Astrocyte (in vitro differentiated cells and primary cell): ENCODE measurements around the gene RPS6KB2. TPM values are rescaled to one million over a fixed set of nuclear protein-coding genes. Genes with fewer than 3 reads are reported as not detected.
A peak's percentile ranks its signal among the peaks of the same experiment; 100 is the strongest.
"Not testable (repeated sequence)": the region's sequence is repeated elsewhere in the genome, so short reads cannot be mapped to it uniquely, and the experiment has no call there.

ENCODE experiments used
- DNase-seq: peaks from one replicate; pipeline ENCODE4 v3.0.0-alpha.2; 2010; ENCODE audit warnings: low read depth
- FAIRE-seq: peaks from 2 replicates; lab custom pipeline; 2011; peaks lifted over from hg19 to GRCh38; lab: Jason Lieb, UNC
- H2AFZ ChIP-seq: 2 replicates; pipeline ENCODE4 v1.6.0; 2012; ENCODE audit warnings: low read depth, low read length, inconsistent platforms
- H3K27ac ChIP-seq: 2 replicates; pipeline ENCODE4 v1.5.1; 2011; ENCODE audit warnings: low read depth, low read length, inconsistent platforms
- H3K27me3 ChIP-seq: 2 replicates; pipeline ENCODE4 v1.6.0; 2011; ENCODE audit warnings: low read length, inconsistent platforms; ENCODE audit not compliant: insufficient read depth
- H3K36me3 ChIP-seq: 2 replicates; pipeline ENCODE4 v1.5.1; 2011; ENCODE audit warnings: low read length, inconsistent platforms; ENCODE audit not compliant: insufficient read depth
- H3K4me1 ChIP-seq: 2 replicates; pipeline ENCODE4 v1.5.1; 2011; ENCODE audit warnings: low read length, inconsistent platforms; ENCODE audit not compliant: insufficient read depth
- H3K4me2 ChIP-seq: 2 replicates; pipeline ENCODE4 v1.6.0; 2012; ENCODE audit warnings: low read length, inconsistent platforms
- H3K4me3 ChIP-seq: 2 replicates; pipeline ENCODE4 v1.5.1; 2011; ENCODE audit warnings: low read depth, mild to moderate bottlenecking, low read length, inconsistent platforms; ENCODE audit not compliant: insufficient read depth
- H3K79me2 ChIP-seq: 2 replicates; pipeline ENCODE4 v1.6.0; 2012; ENCODE audit warnings: mild to moderate bottlenecking, low read length, inconsistent platforms; ENCODE audit not compliant: insufficient read depth
- H3K9ac ChIP-seq: 2 replicates; pipeline ENCODE4 v1.6.0; 2012; ENCODE audit warnings: mild to moderate bottlenecking, low read length, inconsistent platforms
- H3K9me3 ChIP-seq: 2 replicates; pipeline ENCODE4 v1.5.1; 2012; ENCODE audit warnings: low read depth, mild to moderate bottlenecking, low read length, inconsistent platforms; ENCODE audit not compliant: insufficient read depth
- H4K20me1 ChIP-seq: 2 replicates; pipeline ENCODE4 v1.6.0; 2012; ENCODE audit warnings: low read length, inconsistent platforms; ENCODE audit not compliant: insufficient read depth
- H3K27ac Mint-ChIP-seq: one replicate; pipeline ENCODE4 v1.8.0; 2021; ENCODE audit warnings: mild to moderate bottlenecking, mixed read lengths; ENCODE audit not compliant: unreplicated experiment
- H3K27me3 Mint-ChIP-seq: one replicate; pipeline ENCODE4 v1.8.0; 2021; ENCODE audit warnings: low read depth, mixed read lengths; ENCODE audit not compliant: unreplicated experiment
- H3K36me3 Mint-ChIP-seq: one replicate; pipeline ENCODE4 v1.8.0; 2021; ENCODE audit warnings: low read depth, mixed read lengths; ENCODE audit not compliant: unreplicated experiment
- H3K4me1 Mint-ChIP-seq: one replicate; pipeline ENCODE4 v1.8.0; 2021; ENCODE audit warnings: low read depth, mixed read lengths; ENCODE audit not compliant: unreplicated experiment
- H3K4me3 Mint-ChIP-seq: one replicate; pipeline ENCODE4 v1.8.0; 2021; ENCODE audit warnings: mild to moderate bottlenecking, moderate library complexity, mixed read lengths; ENCODE audit not compliant: unreplicated experiment
- H3K9me3 Mint-ChIP-seq: one replicate; pipeline ENCODE4 v1.8.0; 2021; ENCODE audit warnings: mild to moderate bottlenecking, mixed read lengths; ENCODE audit not compliant: unreplicated experiment
- CTCF ChIP-seq: IDR thresholded peaks from 2 replicates; pipeline ENCODE4 v1.5.1; 2011; ENCODE audit warnings: low read depth, mild to moderate bottlenecking, inconsistent platforms, low read length, moderate library complexity; ENCODE audit not compliant: insufficient read depth
- EZH2 ChIP-seq: IDR thresholded peaks from 2 replicates; pipeline ENCODE4 v1.6.1; 2012; ENCODE audit warnings: mild to moderate bottlenecking, low read length, inconsistent platforms; ENCODE audit not compliant: insufficient read depth
- total RNA-seq: library from RNA; stranded (reverse); gene quantifications from 2 replicates; pipeline ENCODE4 v1.2.1, GENCODE V29; 2021

The RPS6KB2 gene
- total RNA-seq, 1 donor from 2014 or later, result 52.9 TPM

DNA sequence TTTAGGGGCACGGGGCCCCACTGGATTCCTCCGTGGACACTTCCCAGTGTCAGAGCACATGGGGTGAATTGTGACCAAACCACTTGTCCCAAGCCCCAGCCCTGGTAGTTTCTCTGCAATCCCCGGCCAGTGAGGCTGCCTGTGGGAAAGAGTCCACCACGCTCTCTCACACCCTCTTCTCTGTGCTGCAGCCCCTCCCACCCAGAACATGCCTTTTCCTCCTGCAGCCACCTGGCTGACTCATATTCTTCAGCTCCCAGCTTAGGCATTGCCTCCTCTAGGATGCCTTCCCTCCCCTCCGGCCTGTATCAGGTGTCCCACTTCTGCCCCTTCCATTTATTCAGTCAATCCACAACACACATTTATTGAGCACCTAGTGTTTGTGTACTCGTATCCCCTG, 5.4 kb upstream of the RPS6KB2 start:
- no peak overlapping the region for H3K27ac ChIP-seq
- H3K79me2 ChIP-seq, result no peaks in the 10 kb centered on the region
- DNase-seq, result no peak
- FAIRE-seq, result no peak
- peaks cover 6% of the 10 kb centered on the region for H3K27me3 Mint-ChIP-seq
- H3K4me2 ChIP-seq, result no peak overlapping the region
- no peaks in the 10 kb centered on the region for H3K9me3 ChIP-seq
- no peak for TF ChIP-seq EZH2
- no peak for TF ChIP-seq CTCF
- peak overlapping the region; percentile 58 for H3K27ac Mint-ChIP-seq
- no peak overlapping the region for H3K4me3 ChIP-seq
- H3K36me3 Mint-ChIP-seq, result no peaks in the 10 kb centered on the region
- H4K20me1 ChIP-seq, result no peaks in the 10 kb centered on the region
- no peaks in the 10 kb centered on the region for H3K9me3 Mint-ChIP-seq
- peak overlapping the region; percentile 50 for H3K4me3 Mint-ChIP-seq
- no peaks in the 10 kb centered on the region for H3K36me3 ChIP-seq
- H2AFZ ChIP-seq, result no peak overlapping the region
- H3K4me1 ChIP-seq, result peaks cover 8% of the 10 kb centered on the region
- H3K9ac ChIP-seq, result no peak overlapping the region
- H3K27me3 ChIP-seq, result no peaks in the 10 kb centered on the region
- peaks cover 2% of the 10 kb centered on the region for H3K4me1 Mint-ChIP-seq

DNA sequence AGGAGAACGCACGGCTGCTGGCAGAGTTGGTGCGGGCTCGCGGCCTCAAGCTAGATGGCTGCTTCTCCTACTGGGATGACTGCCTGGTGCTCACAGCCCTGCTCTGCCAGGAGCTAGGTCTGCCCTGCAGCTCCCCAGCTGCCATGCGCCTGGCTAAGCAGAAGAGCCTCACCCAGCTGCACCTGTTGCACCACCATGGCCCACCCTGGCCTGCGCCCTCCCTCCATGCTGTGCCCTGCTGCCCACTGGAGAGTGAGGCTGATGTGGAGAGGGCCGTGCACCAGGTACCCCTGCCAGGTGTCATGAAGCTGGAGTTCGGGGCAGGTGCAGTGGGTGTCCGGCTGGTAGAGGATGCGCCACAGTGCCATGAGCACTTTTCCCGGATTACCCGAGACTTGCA, 4.8 kb upstream of the RPS6KB2 start:
- Mint-ChIP-seq H3K27ac (no peak overlapping the region), H3K27me3 (peaks cover 3% of the 10 kb centered on the region), H3K9me3 (no peaks in the 10 kb centered on the region), H3K36me3 (no peaks in the 10 kb centered on the region), H3K4me3 (no peak overlapping the region), H3K4me1 (peaks cover 2% of the 10 kb centered on the region)
- DNase-seq (no peak), FAIRE-seq (no peak)
- Histone ChIP-seq H3K36me3 (no peaks in the 10 kb centered on the region), H3K4me3 (no peak overlapping the region), H3K9me3 (no peaks in the 10 kb centered on the region), H3K27me3 (no peaks in the 10 kb centered on the region), H2AFZ (no peak overlapping the region), H3K9ac (no peak overlapping the region), H3K27ac (no peak overlapping the region), H3K4me2 (no peak overlapping the region), H4K20me1 (no peaks in the 10 kb centered on the region), H3K4me1 (peaks cover 8% of the 10 kb centered on the region), H3K79me2 (peaks cover 2% of the 10 kb centered on the region)
- TF ChIP-seq EZH2 (no peak), CTCF (no peak)

DNA sequence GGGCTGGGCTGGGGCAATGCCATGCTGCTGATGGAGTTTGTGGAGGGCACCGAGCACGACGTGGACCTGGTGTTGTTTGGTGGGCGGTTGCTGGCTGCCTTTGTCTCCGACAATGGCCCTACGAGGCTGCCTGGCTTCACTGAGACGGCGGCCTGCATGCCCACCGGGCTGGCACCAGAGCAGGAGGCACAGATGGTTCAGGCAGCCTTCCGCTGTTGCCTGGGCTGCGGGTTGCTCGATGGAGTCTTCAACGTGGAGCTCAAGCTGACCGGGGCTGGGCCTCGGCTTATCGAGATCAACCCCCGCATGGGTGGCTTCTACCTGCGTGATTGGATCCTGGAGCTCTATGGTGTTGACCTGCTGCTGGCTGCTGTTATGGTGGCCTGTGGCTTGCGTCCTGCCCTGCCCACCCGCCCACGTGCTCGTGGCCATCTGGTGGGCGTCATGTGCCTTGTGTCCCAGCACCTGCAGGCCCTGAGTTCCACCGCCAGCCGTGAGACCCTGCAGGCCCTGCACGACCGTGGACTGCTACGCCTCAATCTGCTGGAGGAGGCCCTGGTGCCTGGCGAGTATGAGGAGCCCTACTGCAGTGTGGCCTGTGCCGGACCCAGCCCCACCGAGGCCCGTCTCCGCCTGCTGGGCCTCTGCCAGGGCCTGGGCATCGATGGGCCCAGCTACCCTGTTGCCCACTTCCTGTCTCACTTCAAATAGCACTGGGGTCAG, 4.2 kb upstream of the RPS6KB2 start:
- Histone ChIP-seq H3K4me3 (no peak overlapping the region), H3K79me2 (peaks cover 8% of the 10 kb centered on the region), H3K27me3 (no peaks in the 10 kb centered on the region), H3K36me3 (no peaks in the 10 kb centered on the region), H3K27ac (no peak overlapping the region), H4K20me1 (no peaks in the 10 kb centered on the region), H3K9ac (no peak overlapping the region), H3K4me2 (no peak overlapping the region), H2AFZ (no peak overlapping the region), H3K9me3 (no peaks in the 10 kb centered on the region), H3K4me1 (peaks cover 10% of the 10 kb centered on the region)
- Mint-ChIP-seq H3K36me3 (no peaks in the 10 kb centered on the region), H3K4me1 (peaks cover 2% of the 10 kb centered on the region), H3K27me3 (peaks cover 3% of the 10 kb centered on the region), H3K4me3 (no peak overlapping the region), H3K9me3 (no peaks in the 10 kb centered on the region), H3K27ac (no peak overlapping the region)
- DNase-seq (no peak), FAIRE-seq (no peak)
- TF ChIP-seq EZH2 (no peak), CTCF (no peak)

DNA sequence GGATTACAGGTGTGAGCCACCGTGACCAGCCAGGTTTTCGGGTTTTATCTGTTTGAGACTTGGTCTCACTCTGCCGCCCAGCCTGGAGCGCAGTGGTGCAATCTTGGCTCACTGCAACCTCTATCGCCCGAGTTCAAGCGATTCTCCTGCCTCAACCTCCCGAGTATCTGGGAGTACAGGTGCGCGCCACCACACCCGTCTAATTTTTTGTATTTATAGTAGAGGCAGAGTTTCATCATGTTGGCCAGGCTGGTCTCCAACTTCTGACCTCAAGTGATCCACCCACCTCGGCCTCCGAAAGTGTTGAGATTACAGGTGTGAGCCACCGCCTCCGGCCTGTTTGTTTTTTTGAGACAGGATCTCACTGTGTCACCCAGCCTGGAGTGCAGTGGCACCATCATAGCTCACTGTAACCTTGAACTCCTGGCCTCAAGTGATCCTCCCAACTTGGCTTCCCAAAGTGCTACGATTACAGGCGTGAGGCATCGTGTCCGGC, 882 bp upstream of the RPS6KB2 start:
- not testable (repeated sequence) for H3K27me3 ChIP-seq, DNase-seq, H3K9me3 Mint-ChIP-seq, H3K9me3 ChIP-seq, H3K36me3 ChIP-seq, H4K20me1 ChIP-seq, FAIRE-seq, H3K36me3 Mint-ChIP-seq, H3K27me3 Mint-ChIP-seq, H3K4me1 Mint-ChIP-seq
- peaks cover 14% of the 10 kb centered on the region for H3K4me1 ChIP-seq
- Mint-ChIP-seq H3K27ac (peak overlapping the region; percentile 38), H3K4me3 (peak overlapping the region; percentile 97)
- peak overlapping the region; percentile 46 for H3K27ac ChIP-seq
- H3K4me3 ChIP-seq, result peak overlapping the region; percentile 99
- H2AFZ ChIP-seq, result peak overlapping the region; percentile 97
- peak overlapping the region; percentile 100 for H3K4me2 ChIP-seq
- peaks cover 26% of the 10 kb centered on the region for H3K79me2 ChIP-seq
- peak overlapping the region; percentile 98 for H3K9ac ChIP-seq
